Measurements from ENCODE around the gene ZNF235.

GRCh38 chr19:44236384-44236783 is 68.4 kb downstream of the ZNF235 start:
- TF ChIP-seq CTCF (IDR thresholded peaks at IDR 0.05; ENCODE audit: extremely low read depth in 1 of 2, insufficient read depth in 1 of 2, low read depth in 1 of 2, low read length in 2 of 2) = no peak
- no peak for TF ChIP-seq GATA2 (IDR thresholded peaks at IDR 0.05; ENCODE audit: insufficient read depth, insufficient read length, low read depth, low read length)
- TF ChIP-seq POLR2AphosphoS5 (IDR thresholded peaks at IDR 0.05; ENCODE audit: insufficient read depth, low read depth, low read length) = no peak
- no peak for TF ChIP-seq POLR2A (IDR thresholded peaks at IDR 0.05; ENCODE audit: low read depth, low read length)

Data from endothelial cell of umbilical vein (primary cell).